GM18868 (cell line): ENCODE data around the gene BAIAP3.

Experiments
- ATAC-seq: cut with Tn5 transposase; IDR thresholded peaks from one replicate; pipeline ENCODE4 v1.9.1; 2021; ENCODE audit warnings: mild to moderate bottlenecking, moderate library complexity; ENCODE audit not compliant: unreplicated experiment

Gene BAIAP3

GRCh38 chr16:1330931-1331711 lies 2.3 kb upstream of the BAIAP3 start:
- ATAC-seq: no peak

- no peak for ATAC-seq
Measured at GRCh38 chr16:1331712-1332617, 1.5 kb upstream of the BAIAP3 start.

GRCh38 chr16:1332618-1333148 lies 762 bp upstream of the BAIAP3 start:
- no peak for ATAC-seq

- ATAC-seq: no peak
Measured at GRCh38 chr16:1333854-1334700, 632 bp downstream of the BAIAP3 start.

- ATAC-seq: no peak
Measured at GRCh38 chr16:1334739-1335138, 1.3 kb downstream of the BAIAP3 start.

GRCh38 chr16:1335211-1335971 lies 1.9 kb downstream of the BAIAP3 start:
- no peak for ATAC-seq

GRCh38 chr16:1335996-1336395 lies 2.6 kb downstream of the BAIAP3 start:
- ATAC-seq: no peak

GRCh38 chr16:1336619-1337018 lies 3.2 kb downstream of the BAIAP3 start:
- no peak for ATAC-seq

- no peak for ATAC-seq
Measured at GRCh38 chr16:1337486-1337885, 4.0 kb downstream of the BAIAP3 start.

GRCh38 chr16:1338119-1338730 lies 4.8 kb downstream of the BAIAP3 start:
- no peak for ATAC-seq

- ATAC-seq: no peak
Measured at GRCh38 chr16:1338855-1339675, 5.6 kb downstream of the BAIAP3 start.

GRCh38 chr16:1340730-1341494 lies 7.5 kb downstream of the BAIAP3 start:
- ATAC-seq: no peak

GRCh38 chr16:1341495-1342420 lies 8.3 kb downstream of the BAIAP3 start:
- ATAC-seq: no peak

GRCh38 chr16:1342526-1343427 lies 9.3 kb downstream of the BAIAP3 start:
- ATAC-seq: peak; percentile 91

- ATAC-seq: no peak
Measured at GRCh38 chr16:1343428-1344242, 10.2 kb downstream of the BAIAP3 start.
